Measurements from ENCODE around the gene CHRNA7. TPM values are rescaled to one million over a fixed set of nuclear protein-coding genes. Genes with fewer than 3 reads are reported as not detected.
"Not testable (repeated sequence)": the region's sequence is repeated elsewhere in the genome, so short reads cannot be mapped to it uniquely, and the experiment has no call there.

CHRNA7 gene
- total and polyA plus RNA-seq, 5 experiments from 2014 or later, result 0.22 TPM; not detected in 4

DNA sequence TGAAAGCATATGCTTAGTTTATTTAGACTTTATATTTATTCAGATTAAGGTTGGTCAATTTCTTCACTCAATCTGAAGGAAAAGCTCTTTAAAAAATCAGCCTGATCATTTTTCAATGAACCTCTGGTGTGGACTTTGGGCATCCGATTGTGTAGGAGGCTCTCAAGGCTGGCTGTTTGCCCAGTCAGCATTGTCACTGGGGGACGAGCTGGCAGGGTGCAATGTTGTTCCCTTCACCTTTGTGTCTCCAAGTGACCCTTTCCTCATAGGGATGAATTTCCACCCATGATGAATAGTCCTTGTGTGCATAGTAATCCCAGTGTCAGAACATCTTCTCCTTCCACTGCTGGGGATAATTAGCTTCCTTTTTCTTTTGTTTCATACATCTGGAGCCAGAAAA is 102.5 kb downstream of the CHRNA7 start:
- Mint-ChIP-seq H3K4me3 (no peak overlapping the region), H3K27me3 (peaks cover 12 to 41% (median 19%) of the 10 kb centered on the region in 5 donors), H3K4me1 (no peaks in the 10 kb centered on the region), H3K27ac (no peak overlapping the region), H3K9me3 (peaks cover 0 to 2% (median 0%) of the 10 kb centered on the region in 9 donors), H3K36me3 (no peaks in the 10 kb centered on the region)
- ATAC-seq, result no peak
- no peak for DNase-seq
- POLR2A ChIA-PET, result no interaction called here

DNA sequence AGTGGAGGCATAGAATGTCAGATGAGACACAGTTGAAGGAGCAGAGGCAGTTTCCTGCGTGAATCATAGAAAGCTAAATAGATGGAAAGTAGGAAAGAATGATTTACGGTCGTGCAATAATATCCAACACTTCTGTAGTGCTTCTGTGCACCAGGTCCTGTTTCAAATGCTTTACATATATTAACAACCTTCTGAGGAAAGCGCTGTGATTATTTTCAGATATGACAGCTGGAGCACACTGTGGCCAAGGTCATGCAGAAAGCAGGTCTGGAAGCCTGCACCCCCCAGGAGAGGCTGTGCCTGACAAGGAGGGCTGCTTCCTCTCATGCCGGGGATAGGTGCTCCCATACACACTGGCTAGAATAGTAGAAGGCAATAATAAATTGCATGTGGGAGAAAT is 104.5 kb downstream of the CHRNA7 start:
- H3K27me3 Mint-ChIP-seq, result peaks cover 12 to 41% (median 17%) of the 10 kb centered on the region in 5 donors
- H3K9me3 Mint-ChIP-seq, result peaks cover 0 to 4% (median 0%) of the 10 kb centered on the region in 9 donors
- no peak overlapping the region for H3K27ac Mint-ChIP-seq
- H3K4me3 Mint-ChIP-seq, result no peak overlapping the region
- ATAC-seq, result no peak
- no peaks in the 10 kb centered on the region for H3K4me1 Mint-ChIP-seq
- H3K36me3 Mint-ChIP-seq, result no peaks in the 10 kb centered on the region
- POLR2A ChIA-PET, result no interaction called here
- no peak for DNase-seq

DNA sequence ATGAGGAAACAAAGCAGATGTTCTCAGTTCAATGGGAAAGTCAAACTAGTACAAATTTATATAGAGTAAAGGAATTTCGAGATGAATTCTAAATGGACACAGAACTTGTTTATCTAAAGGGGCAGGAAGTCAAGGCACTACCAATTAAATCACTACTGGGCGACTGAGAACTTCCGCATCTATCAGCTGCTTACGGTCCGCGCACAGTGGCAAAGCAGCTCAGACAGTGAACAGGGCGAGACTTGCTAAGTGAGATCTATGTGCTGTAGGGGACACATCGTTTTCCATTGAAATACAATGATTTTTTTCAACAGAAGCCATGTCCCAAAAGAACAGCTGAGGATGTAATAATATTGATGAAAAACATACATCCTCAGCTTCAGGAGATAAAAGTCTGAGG is 105.0 kb downstream of the CHRNA7 start:
- POLR2A ChIA-PET, result no interaction called here
- DNase-seq, result no peak
- H3K36me3 Mint-ChIP-seq, result no peaks in the 10 kb centered on the region
- no peak for ATAC-seq
- peaks cover 0 to 4% (median 0%) of the 10 kb centered on the region in 9 donors for H3K9me3 Mint-ChIP-seq
- H3K4me3 Mint-ChIP-seq, result no peak overlapping the region
- H3K4me1 Mint-ChIP-seq, result no peaks in the 10 kb centered on the region
- H3K27me3 Mint-ChIP-seq, result peaks cover 12 to 41% (median 14%) of the 10 kb centered on the region in 5 donors
- no peak overlapping the region for H3K27ac Mint-ChIP-seq

DNA sequence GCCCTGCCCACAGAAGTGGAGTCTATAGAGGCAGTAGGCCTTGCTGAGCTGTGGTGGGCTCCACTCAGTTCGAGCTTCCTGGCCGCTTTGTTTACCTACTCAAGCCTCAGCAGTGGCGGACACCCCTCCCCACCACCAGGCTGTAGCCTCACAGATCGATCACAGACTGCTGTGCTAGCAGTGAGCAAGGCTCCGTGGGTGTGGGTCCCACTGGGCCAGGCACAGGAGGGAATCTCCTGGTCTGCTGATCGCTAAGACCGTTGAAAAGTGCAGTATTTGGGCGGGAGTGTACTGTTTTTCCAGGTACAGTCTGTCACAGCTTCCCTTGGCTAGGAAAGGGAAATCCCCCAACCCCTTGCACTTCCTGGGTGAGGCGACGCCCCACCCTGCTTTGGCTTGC is 115.2 kb downstream of the CHRNA7 start:
- H3K4me1 Mint-ChIP-seq, H3K4me3 Mint-ChIP-seq, H3K36me3 Mint-ChIP-seq, POLR2A ChIA-PET, ATAC-seq, H3K9me3 Mint-ChIP-seq, DNase-seq, H3K27ac Mint-ChIP-seq: not testable (repeated sequence)
- H3K27me3 Mint-ChIP-seq, result peaks cover 3 to 38% (median 11%) of the 10 kb centered on the region in 5 donors

DNA sequence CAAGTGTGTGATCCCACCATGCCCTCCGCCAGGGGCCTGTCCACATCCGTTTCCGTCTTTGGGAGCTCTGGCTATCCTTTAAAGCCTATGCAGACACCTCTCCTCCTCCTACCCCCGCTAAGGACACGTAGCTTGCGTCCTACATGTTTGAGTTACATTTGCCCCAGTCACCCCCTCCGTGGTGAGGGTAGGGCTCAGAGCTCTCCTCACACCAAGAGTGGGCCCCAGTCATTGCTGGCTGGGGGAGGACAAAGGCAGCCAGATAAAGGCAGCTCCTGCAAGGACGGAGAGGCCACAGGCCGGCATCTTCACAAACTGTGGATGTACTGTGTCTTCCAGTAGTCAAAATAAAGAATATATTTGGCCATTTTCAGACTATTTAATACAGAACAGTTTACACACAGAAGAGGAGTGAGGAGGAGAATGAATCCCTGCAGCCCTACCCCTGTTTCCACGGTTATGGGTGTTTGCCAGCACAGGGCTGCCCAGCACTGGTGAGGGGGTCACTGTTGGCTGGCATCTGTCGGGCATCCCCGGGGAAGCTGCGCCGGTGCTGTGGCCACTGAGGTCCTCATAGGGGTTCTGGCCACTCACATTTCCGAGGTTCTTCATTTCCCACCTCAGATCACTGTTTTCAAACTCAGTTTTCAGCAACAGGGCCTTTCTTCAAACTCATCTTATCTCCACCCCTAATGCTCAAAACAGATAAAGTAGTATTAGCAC is 118.7 kb downstream of the CHRNA7 start:
- Mint-ChIP-seq H3K4me3 (no peak overlapping the region), H3K9me3 (peaks cover 0 to 2% (median 0%) of the 10 kb centered on the region in 9 donors), H3K27me3 (peaks cover 4 to 37% (median 14%) of the 10 kb centered on the region in 5 donors), H3K27ac (no peak overlapping the region), H3K36me3 (no peaks in the 10 kb centered on the region), H3K4me1 (no peaks in the 10 kb centered on the region)
- POLR2A ChIA-PET, result no interaction called here
- ATAC-seq, result no peak
- DNase-seq, result no peak

DNA sequence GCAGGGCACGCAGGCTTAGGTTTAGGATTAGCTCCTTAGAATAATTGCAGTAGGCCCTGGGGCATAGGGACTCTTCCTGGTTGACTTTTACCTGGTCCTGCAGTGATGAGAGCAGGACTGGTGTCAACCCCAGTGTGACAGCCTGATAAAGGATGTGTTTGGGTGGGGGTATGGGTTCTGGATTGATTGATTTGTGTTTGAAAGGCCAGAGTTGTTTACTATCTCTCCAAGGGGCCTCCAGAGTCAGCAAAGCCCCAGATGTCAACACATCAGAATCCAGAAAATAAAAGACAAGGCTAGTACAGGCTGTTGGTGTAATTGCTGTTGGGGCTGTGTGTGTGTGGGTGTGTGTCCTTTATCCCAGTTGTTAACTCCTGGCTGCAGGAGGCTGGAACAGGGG is 122.3 kb downstream of the CHRNA7 start:
- POLR2A ChIA-PET, result no interaction called here
- ATAC-seq (no peak), DNase-seq (no peak)
- H3K4me3 Mint-ChIP-seq, result no peak overlapping the region
- H3K27ac Mint-ChIP-seq, result no peak overlapping the region
- no peaks in the 10 kb centered on the region for H3K36me3 Mint-ChIP-seq
- peaks cover 2 to 34% (median 12%) of the 10 kb centered on the region in 5 donors for H3K27me3 Mint-ChIP-seq
- no peaks in the 10 kb centered on the region for H3K9me3 Mint-ChIP-seq
- no peaks in the 10 kb centered on the region for H3K4me1 Mint-ChIP-seq

DNA sequence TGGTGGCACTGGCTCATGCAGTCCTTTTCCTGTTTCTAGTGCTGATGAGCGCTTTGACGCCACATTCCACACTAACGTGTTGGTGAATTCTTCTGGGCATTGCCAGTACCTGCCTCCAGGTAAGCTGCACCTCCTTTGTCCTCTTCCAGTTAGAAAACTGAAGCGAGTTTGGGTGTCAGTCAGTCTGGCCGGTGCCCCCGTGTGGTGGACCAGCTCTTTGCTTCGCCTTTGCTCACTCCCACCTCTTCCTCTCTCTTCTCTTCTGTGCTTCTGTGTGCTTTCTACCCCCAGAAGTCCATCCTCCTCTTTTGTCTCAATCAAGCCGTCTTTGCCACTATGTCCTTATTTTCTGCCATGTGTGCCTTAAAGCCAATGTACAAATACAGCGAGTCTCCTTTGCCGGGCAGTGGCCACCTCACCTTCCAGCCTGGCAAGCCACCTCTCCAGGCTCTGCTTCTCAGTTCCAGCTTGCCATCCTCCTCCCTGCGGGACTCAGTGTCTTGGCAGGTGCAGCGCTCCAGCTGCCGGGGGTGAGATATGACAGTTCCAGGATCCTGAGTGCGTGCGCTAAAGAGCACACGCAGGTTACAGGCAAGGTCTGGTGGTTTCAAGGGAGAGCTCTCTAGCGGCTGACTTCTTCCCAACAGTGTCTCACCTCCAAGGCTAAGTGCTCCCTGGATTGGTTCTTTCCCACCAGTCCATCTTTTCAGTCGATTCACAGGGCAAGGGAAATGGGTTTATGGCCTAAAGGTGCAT is 123.7 kb downstream of the CHRNA7 start:
- H3K9me3 Mint-ChIP-seq, POLR2A ChIA-PET, DNase-seq, H3K27ac Mint-ChIP-seq, H3K4me1 Mint-ChIP-seq, ATAC-seq, H3K36me3 Mint-ChIP-seq, H3K4me3 Mint-ChIP-seq: not testable (repeated sequence)
- H3K27me3 Mint-ChIP-seq, result peaks cover 0 to 21% (median 5%) of the 10 kb centered on the region in 5 donors

DNA sequence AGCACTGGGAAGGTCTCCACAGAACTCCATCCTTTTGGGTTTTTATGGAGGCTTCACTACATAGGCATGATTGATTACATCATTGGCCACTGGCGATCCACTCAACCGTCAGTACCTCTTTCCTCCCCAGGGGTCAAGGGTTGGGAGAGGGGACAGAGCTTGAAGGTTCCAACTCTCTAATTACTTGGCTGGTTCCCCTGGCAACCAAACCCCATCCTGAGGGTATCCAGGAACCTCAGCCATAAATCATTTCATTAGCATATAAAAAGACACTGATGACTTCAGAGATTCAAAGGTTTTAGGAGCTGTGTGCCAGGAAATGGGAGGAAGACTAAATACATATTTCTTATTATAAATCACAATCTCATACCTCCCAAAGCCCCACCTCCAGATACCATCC is 131.8 kb downstream of the CHRNA7 start:
- H3K4me1 Mint-ChIP-seq, H3K36me3 Mint-ChIP-seq, DNase-seq, POLR2A ChIA-PET, H3K27me3 Mint-ChIP-seq, ATAC-seq, H3K9me3 Mint-ChIP-seq, H3K27ac Mint-ChIP-seq, H3K4me3 Mint-ChIP-seq: not testable (repeated sequence)

DNA sequence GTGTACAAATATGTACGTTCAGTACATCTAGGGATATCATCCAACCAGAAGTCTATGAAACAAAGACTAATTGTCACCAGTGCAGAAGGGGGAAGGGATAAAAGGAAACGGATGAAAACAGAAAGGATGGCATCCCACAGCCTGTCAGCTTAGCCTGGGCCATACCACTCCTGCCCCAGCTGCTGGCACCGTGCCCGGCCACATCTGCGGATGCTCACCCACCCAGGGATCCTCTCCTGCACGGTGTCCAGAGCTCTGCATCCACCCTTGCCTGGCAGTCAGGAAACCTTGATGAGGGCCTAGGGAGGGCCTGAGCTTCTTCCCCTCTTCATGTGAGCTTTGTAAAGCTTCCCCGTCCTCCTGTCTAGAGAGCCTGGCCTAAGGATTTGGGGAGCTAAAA is 133.8 kb downstream of the CHRNA7 start:
- POLR2A ChIA-PET, result interaction anchor here (0.7 kb wide), 1 partner anchor 13 kb away, joined by 4 read pairs; no protein-coding TSS in a partner anchor
- H3K36me3 Mint-ChIP-seq, H3K4me3 Mint-ChIP-seq, H3K27me3 Mint-ChIP-seq, ATAC-seq, H3K27ac Mint-ChIP-seq, H3K4me1 Mint-ChIP-seq, H3K9me3 Mint-ChIP-seq, DNase-seq: not testable (repeated sequence)

DNA sequence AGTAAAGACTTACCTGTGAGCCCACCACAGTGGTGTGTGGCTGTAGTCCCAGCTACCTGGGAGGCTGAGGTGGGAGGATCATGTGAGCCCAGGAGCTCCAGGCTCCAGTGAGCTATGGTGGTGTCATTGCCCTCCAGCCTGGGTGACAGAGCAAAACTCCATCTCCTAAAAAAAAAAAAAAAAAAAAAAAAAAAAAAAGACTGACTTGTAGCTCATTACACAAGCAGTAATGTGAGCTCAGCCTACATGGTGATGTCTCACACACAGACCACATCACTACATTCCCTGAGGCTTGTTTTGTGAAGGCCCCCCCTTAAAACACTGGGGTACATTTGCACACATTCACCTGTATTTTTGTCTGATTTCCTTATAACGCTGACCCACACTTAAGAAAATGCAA is 134.4 kb downstream of the CHRNA7 start:
- H3K9me3 Mint-ChIP-seq, ATAC-seq, H3K27me3 Mint-ChIP-seq, DNase-seq, H3K36me3 Mint-ChIP-seq, H3K4me1 Mint-ChIP-seq, H3K27ac Mint-ChIP-seq, H3K4me3 Mint-ChIP-seq: not testable (repeated sequence)
- POLR2A ChIA-PET, result interaction anchor here (0.7 kb wide), 1 partner anchor 13 kb away, joined by 4 read pairs; no protein-coding TSS in a partner anchor

DNA sequence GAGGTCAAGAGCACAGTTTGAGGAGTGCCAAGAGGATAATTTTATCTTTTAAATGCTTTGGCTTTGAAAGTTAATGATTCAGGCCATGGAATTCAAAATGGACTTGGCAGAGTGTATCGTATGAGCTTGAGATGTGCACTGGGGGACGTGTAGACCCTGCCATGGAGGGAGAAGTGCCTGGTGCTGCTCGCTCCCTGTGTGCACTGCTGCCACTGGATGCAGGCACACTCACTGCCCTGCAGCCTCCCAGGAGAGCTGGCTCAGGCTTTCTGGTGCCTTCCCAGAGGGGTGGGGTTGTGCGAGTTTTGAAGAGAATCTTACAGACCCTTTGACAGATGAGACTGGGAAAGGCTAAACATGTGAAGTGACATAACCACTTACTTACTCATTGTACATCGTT is 135.5 kb downstream of the CHRNA7 start:
- H3K27me3 Mint-ChIP-seq, H3K4me3 Mint-ChIP-seq, H3K27ac Mint-ChIP-seq, POLR2A ChIA-PET, H3K9me3 Mint-ChIP-seq, H3K4me1 Mint-ChIP-seq, ATAC-seq, DNase-seq, H3K36me3 Mint-ChIP-seq: not testable (repeated sequence)

DNA sequence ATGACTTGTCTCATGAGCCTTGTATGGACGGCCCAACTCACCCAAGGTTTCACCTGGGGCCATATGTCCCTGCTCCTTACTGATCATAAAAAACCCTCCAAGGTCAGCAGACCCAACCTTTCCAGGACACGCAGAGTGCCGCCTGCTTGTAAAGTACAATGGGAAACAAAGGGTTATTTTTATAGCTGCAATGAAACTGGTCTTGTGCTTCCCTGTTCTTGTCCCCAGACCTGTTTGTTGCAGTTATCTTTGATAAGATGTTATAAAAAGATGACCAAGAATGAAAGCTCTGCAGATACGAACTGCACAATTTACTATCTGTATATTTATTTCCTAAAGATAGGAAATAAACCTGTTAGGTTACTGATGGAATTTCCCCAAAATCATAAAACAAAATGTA is 136.0 kb downstream of the CHRNA7 start:
- DNase-seq, POLR2A ChIA-PET, H3K27ac Mint-ChIP-seq, H3K36me3 Mint-ChIP-seq, H3K4me1 Mint-ChIP-seq, H3K4me3 Mint-ChIP-seq, H3K27me3 Mint-ChIP-seq, H3K9me3 Mint-ChIP-seq, ATAC-seq: not testable (repeated sequence)

DNA sequence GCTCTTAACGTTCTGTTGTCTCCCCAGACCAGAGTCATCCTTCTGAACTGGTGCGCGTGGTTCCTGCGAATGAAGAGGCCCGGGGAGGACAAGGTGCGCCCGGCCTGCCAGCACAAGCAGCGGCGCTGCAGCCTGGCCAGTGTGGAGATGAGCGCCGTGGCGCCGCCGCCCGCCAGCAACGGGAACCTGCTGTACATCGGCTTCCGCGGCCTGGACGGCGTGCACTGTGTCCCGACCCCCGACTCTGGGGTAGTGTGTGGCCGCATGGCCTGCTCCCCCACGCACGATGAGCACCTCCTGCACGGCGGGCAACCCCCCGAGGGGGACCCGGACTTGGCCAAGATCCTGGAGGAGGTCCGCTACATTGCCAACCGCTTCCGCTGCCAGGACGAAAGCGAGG is 137.6 kb downstream of the CHRNA7 start:
- H3K4me3 Mint-ChIP-seq, POLR2A ChIA-PET, H3K36me3 Mint-ChIP-seq, H3K27me3 Mint-ChIP-seq, ATAC-seq, DNase-seq, H3K9me3 Mint-ChIP-seq, H3K4me1 Mint-ChIP-seq, H3K27ac Mint-ChIP-seq: not testable (repeated sequence)

All from naive thymus-derived CD8-positive, alpha-beta T cell (primary cell).